Measurements from ENCODE around the gene RAPSN. TPM values are rescaled to one million over a fixed set of nuclear protein-coding genes. Genes with fewer than 3 reads are reported as not detected.

RAPSN gene
- total RNA-seq = not detected in 2 replicates

DNA sequence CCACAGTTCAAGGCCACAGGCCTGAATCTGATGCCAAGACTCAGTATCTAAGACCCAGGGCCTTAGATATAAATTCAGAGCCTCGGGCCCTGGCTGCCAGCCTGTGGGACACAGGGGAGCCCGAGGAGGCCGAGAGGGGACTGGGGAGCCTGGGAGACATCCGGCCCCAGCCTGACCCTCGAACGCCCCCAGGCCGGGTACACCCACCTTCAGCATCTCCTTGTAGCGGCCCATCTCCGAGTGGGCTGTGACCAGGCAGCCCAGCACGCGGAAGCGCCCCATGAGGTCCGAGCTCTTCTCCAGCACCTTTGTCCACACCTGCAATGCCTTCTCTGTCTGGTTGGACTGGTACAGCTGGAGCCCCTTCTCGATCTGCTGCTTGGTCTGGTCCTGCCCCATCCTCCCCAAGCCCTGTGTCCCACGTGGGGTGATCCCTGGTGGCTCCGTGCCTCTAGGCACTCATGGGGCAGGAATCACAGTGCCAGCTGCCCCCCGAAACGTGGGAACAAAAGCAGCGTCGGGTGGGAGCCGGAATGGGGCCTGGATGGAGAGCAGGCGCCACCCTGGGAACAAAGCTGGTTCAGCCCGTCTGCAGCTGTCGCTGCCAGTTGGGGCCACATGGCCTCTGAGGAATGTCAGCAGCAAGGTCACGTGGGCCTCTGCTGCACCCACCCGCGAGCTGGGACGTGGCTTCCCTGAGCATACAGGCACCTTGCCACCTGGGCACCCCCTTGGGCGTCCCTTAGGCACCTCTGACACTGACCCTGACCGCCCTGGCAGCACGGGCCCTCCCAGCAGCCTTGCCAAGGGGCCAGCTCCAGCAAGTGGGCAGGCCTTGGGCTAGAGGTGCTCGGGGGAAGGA lies at the start of gene RAPSN:
Gene RAPSN (minus strand): TSS at position 571 of the 862 bp plus-strand sequence. CDS start 172 bp downstream, at position 399.

DNA sequence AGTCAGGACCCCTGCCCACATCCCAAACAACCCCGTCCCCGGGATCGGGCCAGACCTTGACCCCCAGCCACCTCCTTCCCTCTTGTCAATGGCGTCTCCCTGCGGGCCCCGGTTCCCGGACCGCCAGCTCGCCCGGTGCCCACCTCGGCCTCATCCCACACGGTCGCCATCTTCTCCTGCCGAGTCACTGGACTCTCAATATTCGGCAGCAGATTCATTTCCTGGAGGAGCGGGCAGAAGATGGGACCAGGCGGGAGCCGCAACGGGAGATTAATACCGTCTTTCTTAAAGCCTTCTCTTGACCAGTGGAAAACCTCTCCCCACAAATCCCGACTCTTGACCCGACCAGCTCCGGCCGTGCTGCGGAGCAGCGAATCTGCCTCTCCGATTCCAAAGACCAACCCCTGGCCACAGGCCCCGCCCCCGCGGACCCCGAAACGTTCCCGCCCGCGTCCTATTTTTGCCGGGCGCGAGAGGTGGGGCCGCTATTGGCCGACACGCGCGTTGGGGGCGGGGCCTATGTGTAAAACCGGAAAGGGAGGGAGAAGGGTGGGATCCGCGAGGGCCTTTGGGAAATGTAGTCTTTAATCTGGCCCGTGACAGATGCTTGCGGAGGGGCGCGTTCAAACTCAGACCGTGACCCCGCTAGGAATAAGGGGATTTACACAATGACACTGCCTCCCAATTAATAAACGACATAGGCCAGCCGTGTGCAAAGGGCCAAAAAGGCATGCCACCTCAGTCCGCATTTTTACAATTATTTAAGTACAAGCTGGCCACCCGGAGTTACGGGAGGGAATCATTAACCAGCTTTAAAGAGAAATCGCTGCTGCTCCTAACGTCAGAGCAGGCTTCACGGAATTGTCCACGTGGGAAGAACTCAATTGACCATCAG lies 22.6 kb downstream of the RAPSN start, which contains the start of gene PSMC3:
Gene PSMC3 (minus strand): TSS at position 378 of the 895 bp plus-strand sequence. CDS start 160 bp downstream, at position 218.

DNA sequence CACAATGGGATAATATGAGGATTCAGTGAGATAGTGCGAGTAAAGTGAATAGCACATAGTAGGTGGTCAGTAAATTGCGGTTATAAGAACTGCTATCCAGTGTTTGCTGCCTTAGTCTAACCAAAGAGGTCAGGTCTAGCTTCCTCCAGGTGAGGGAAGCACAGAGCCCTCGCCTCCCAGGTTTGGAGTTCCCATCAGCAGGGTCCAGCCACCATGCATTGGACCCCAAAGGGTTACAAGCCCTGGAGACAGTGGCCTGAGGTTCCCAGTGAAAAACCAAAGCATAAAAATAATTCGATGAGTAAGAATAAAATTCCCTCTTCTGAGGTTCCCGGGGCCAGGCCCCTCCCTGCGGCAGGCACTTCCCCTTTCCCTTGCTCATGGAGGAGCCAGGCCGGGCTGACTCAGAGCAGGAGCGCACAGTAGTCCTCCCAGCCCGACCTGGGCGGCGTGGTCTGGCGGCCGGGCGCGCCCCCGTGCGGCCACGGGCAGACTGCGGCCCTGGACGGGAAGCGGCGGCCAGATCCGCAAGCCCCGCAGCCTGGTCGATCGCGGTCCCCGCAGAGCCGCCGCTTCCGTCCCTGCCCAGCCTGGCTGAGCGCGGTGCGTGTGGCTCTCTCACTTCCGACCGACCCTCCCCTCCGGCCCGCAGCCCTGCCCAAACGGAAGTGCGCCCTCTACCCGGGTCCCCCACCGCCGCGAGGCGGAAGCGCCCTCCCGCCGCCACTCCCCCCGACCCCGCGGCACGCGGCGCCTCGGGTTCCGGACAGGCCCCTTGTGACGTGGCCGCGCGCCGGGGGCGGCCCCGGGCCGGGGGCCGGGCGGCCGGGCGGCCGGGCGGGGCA lies 41.0 kb downstream of the RAPSN start, which contains the start of gene SLC39A13:
Gene SLC39A13 (plus strand): TSS at position 845 of the 845 bp plus-strand sequence. CDS start 1,505 bp downstream, outside the sequence.

Other genes with a start within 250 kb of the RAPSN start
- gene DDB2, start 234.2 kb downstream of the RAPSN start, total RNA-seq = 43.0 and 50.7 TPM in 2 replicates
- gene ACP2, start 200.3 kb downstream of the RAPSN start, total RNA-seq = 19.8 and 23.1 TPM in 2 replicates
- 12.4 and 14.0 TPM in 2 replicates for gene NR1H3, start 191.1 kb downstream of the RAPSN start, total RNA-seq
- gene MADD, start 179.0 kb downstream of the RAPSN start, total RNA-seq = 13.8 and 15.1 TPM in 2 replicates
- gene MYBPC3, start 96.4 kb downstream of the RAPSN start, total RNA-seq = not detected in 2 replicates
- not detected in 2 replicates for gene SPI1, start 70.6 kb downstream of the RAPSN start, total RNA-seq
- 84.5 and 97.5 TPM in 2 replicates for gene SLC39A13, start 40.5 kb downstream of the RAPSN start, total RNA-seq
- 123 and 233 TPM in 2 replicates for gene PSMC3, start 22.7 kb downstream of the RAPSN start, total RNA-seq
- gene CELF1, start 104.0 kb upstream of the RAPSN start, total RNA-seq = 51.8 and 52.3 TPM in 2 replicates
- 166 and 195 TPM in 2 replicates for gene PTPMT1, start 116.5 kb upstream of the RAPSN start, total RNA-seq
- gene KBTBD4, start 129.8 kb upstream of the RAPSN start, total RNA-seq = 12.5 and 15.4 TPM in 2 replicates
- 75.5 and 101 TPM in 2 replicates for gene NDUFS3, start 129.9 kb upstream of the RAPSN start, total RNA-seq
- not detected in 2 replicates for gene FAM180B, start 137.5 kb upstream of the RAPSN start, total RNA-seq
- gene C1QTNF4, start 145.3 kb upstream of the RAPSN start, total RNA-seq = 0.08 and 0.16 TPM in 2 replicates
- 69.9 and 104 TPM in 2 replicates for gene MTCH2, start 193.4 kb upstream of the RAPSN start, total RNA-seq

Measured in hair follicular keratinocyte (primary cell).